ENCODE results near the gene MLLT10.

MLLT10 gene

GRCh38 chr10:21759232-21759631, 225.2 kb downstream of the MLLT10 start:
- no peak for DNase-seq (ENCODE audit: extremely low read depth in 1 of 2, low read depth in 1 of 2)

DNA sequence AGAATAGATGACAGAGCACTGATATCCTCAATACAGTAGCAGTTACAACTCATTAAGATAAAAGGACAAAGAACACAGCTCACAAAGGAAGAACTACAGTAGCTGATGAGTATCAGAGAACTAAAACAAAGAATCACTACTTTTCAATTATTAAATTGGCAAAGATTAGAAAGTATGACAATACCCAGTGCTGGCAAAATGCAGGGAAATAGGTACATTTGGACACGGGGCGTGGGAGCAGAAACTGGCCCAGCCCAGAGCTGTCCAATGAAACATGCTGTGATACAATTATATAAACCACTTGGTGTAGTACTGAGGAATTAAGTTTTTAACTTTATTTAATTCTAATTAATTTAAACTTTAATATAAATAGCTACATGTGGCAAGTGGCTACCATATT, 226.3 kb downstream of the MLLT10 start:
- no peak for DNase-seq (ENCODE audit: extremely low read depth in 1 of 2, low read depth in 1 of 2)

DNA sequence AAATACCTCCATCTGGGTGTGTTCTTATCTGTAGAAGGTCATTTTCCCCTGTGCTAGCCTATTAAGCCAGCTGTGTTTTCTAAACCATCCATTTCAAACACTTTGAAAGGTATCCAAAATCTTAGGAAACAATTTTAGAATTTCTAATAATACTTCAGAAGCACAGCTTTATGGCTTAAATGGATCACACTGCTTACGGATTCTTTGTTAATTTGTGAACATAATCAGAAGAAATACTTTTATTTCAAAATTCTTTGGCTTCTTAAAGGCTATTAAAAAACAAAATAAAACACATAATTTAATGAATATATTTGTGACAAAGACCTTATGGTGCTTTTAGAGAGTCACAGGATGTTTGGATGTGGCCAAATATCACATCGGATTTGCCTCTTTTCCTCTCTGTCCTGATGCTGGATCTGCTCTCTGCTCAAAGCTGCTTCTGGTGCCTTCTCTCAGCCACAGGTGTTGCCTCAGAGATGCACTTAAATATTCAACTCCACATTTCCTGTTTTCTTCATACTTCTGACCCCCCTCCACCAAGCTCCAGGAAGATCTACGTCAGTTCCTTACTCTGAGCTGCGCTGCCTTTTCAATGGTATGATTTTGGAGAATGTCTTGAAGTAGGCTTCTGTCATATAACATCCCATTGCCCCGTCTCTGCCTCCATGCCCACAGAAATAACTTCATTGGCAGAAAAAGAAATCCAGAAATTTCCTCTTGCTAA, 230.6 kb downstream of the MLLT10 start:
- DNase-seq (ENCODE audit: extremely low read depth in 1 of 2, low read depth in 1 of 2), result no peak

- no peak for DNase-seq (ENCODE audit: extremely low read depth in 1 of 2, low read depth in 1 of 2)
Measured at GRCh38 chr10:21769041-21769440, 235.0 kb downstream of the MLLT10 start.

DNA sequence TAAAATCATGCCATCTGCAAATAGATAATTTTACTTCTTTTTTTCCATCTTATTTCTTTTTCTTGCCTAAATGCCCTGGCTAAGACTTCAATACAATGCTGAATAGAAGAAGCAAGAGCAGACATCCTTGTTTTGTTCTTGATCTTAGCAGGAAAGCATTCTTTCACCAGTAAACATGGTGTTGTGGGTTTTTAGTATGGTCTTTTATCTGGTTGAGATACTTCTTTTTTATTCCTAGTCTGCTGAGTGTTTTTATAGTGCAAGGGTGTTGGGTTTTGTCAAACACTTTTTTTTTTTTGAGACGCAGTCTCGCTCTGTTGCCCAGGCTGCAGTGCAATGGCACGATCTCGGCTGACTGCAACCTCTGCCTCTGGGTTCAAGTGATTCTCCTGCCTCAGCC, 237.2 kb downstream of the MLLT10 start:
- no peak for DNase-seq (ENCODE audit: extremely low read depth in 1 of 2, low read depth in 1 of 2)

GRCh38 chr10:21776883-21777282, 242.9 kb downstream of the MLLT10 start:
- DNase-seq (ENCODE audit: extremely low read depth in 1 of 2, low read depth in 1 of 2), result no peak

GRCh38 chr10:21791276-21791675, 257.2 kb downstream of the MLLT10 start:
- no peak for DNase-seq (ENCODE audit: extremely low read depth in 1 of 2, low read depth in 1 of 2)

All from activated CD8-positive, alpha-beta memory T cell treated with anti-CD3 and anti-CD28 coated beads for 1 hour (primary cell).